Daoy (cell line): ENCODE measurements around the gene PPP1R3G. TPM values are rescaled to one million over a fixed set of nuclear protein-coding genes. Genes with fewer than 3 reads are reported as not detected.

Experiments used
- DNase-seq: peaks from one replicate; pipeline ENCODE4 v3.0.0-alpha.2; 2015; ENCODE audit warnings: low read depth
- total RNA-seq: library from RNA; depleted of rRNA; stranded (reverse); fragments of >200 nt; shearing (Covaris generic); gene quantifications from 2 replicates; pipeline ENCODE4 v1.2.3, GENCODE V29; 2014

Gene PPP1R3G
- total RNA-seq, 1 experiment from 2014 or later = 0.23 TPM

DNA sequence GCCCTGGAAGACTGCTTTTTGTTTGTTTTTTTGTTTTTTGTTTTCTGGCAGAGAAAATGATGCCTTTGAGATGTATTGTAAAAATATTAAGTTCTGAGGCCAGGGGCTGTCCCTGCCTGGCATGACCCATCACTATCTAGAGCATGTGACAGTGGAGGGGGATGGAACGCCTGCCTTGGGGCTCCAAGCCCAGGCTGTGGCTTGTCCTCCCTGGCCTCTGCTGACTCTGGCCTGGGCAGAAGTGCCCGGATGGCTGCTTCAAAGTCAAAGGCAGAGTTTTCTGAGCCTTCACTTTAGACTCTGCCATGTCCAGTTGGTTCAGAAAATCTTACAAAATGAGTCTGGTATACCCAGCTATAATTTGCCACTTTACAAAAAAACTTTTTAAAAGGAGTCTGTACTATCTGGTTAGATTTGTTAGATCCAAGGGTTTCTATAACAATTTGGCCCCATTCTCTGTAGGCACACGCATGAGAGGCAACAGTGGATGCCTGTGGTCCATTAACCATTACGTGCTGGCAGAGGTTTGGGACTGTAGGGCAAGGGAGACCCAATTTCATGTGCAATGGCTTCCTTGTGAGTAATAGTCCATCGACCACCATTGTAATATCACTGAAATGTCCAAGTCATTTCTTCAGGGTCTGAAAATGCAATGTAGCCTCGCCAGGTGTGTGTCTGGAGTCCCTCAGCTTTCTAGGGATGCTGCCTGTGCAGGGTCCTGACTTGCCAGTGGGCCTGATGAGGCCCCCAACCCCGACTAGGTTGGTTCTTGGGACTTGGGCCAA, 8.3 kb downstream of the PPP1R3G start:
- peak; percentile 36 for DNase-seq

GRCh38 chr6:5094327-5094726, 9.2 kb downstream of the PPP1R3G start:
- peak; percentile 75 for DNase-seq

- DNase-seq = no peak
These were observed 10.1 kb downstream of the PPP1R3G start for GRCh38 chr6:5095236-5095635.

GRCh38 chr6:5096482-5096881, 11.3 kb downstream of the PPP1R3G start:
- no peak for DNase-seq

GRCh38 chr6:5098501-5099270, 13.5 kb downstream of the PPP1R3G start:
- DNase-seq = no peak

DNA sequence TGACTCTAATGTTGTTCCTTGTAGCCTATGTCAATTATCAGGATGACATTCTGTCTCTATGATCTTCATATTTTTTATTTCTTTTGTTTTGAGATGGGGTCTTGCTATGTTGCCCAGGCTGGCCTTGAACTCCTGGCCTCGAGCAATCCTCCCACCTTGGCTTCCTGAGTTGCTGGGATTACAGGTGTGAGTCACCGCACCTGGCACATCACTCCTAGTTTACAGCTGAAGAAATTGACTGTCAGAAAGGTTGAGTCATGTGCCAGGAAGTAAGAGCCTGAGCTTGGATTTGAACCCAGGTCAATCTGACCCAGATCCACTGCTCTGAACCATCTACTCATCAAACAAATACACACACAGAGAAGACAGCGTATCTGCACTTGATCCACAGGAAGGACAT, 14.4 kb downstream of the PPP1R3G start:
- DNase-seq = no peak

DNA sequence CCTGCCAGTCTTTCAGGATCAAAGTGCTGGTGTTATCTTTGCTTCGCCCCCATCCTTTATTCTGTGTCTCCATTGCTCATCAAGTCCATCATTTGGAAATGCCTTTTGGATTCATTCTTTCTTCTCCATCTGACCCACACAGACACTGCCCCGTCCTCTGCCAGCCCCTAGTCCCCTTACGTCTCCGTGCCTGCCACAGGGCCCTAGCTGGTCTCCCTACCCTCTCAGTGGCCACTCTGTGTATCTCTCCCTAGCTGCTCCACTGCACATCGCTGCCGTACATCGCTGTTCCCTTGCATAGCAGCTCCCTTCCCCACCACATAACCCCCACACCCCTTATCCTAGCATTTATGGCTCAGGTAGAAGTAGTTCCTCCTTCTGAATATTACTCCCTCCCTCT, 15.7 kb downstream of the PPP1R3G start:
- DNase-seq = no peak

GRCh38 chr6:5102267-5102970, 17.3 kb downstream of the PPP1R3G start:
- DNase-seq = no peak

- DNase-seq = no peak
These were observed 18.1 kb downstream of the PPP1R3G start for GRCh38 chr6:5103250-5103649.

DNA sequence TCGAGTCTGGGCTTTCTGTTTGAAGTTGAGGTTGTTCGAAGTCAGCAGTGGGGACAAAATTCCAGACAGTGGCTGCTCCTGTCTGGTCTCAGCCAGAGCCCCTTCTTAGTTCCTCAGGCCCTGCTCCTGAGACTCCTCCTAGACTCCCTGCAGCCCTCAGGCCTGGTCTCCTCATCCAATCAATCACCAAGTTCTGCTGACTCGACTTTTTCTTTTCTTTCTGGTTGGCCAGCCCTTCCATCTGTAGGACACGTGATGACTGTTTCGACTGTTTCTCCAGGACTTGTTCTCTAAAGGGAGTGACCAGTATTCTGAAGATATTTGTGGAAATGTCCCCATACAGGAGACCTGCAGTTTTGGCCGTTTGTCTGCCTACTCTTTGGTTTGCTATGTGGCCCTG, 19.5 kb downstream of the PPP1R3G start:
- DNase-seq = no peak

GRCh38 chr6:5105146-5105545, 20.0 kb downstream of the PPP1R3G start:
- DNase-seq = no peak

DNA sequence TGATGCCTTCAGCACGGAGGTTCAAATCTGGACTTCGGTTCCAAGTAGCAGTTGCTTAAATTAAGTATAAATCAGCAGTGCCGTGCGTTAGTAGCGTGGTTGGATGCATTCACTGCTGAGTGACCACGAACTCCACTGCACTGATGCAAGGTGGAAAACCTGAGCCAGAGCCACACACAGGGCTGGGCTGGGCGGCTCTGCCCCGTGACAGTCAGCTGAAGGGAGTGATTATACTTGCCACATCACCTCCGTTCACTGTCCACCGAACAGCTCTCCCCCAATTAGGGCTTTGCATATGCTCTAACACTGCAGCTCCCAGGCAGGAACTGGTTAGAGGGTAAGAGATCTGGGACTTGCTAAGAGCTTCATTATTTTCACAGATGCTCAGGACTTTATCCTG, 22.2 kb downstream of the PPP1R3G start:
- no peak for DNase-seq

- no peak for DNase-seq
These were observed 22.9 kb downstream of the PPP1R3G start for GRCh38 chr6:5108068-5108467.

DNA sequence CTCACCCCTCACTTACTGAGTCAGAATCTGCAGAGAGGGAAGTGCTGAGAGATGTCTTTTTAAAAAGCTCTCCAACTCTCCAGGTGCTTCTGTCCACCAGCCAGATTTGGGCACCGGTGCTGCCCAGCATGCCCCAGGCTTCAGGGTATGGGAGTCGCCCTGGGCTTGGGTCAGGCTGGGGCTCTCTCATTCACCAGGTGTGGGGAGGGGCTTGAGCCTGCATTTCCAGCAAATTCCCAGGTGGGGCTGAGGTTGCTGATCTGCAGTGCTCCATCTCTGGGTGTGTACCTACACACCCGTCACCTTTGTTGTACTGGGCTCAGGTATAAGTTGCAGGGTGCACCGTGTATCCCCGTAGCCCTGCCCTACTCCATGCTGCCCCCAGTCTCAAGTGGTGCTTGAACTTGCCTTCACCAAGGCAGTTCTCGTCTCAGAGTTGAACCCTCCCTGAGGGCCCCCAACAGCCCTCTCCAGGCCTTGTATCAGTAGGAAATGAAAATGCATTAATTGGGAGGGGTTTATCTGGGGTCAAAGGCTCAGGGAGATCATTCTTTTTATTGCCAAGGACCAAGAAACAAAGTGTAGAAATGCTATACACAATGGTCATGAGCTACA, 23.5 kb downstream of the PPP1R3G start:
- DNase-seq = no peak

DNA sequence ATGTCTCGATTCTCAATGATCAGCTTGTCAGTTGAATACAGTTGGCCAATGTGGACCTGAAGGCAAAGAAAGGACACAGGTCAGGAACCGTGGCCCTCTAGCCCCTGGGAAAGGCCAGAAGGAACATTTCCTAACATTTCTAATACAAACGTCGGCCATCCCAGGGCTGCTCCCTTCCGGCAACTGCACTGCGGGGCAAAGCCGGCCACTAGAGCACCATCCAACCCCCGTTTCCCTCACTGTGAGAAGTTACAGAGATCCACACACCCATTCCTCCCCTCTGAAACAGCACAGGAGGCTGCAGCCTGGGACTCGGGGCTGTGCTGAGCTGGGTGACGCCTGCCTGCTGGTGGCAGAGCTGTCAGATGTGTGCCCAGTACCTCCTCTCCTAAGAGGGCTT, 24.3 kb downstream of the PPP1R3G start:
- no peak for DNase-seq

GRCh38 chr6:5110246-5110645, 25.1 kb downstream of the PPP1R3G start:
- DNase-seq = no peak

DNA sequence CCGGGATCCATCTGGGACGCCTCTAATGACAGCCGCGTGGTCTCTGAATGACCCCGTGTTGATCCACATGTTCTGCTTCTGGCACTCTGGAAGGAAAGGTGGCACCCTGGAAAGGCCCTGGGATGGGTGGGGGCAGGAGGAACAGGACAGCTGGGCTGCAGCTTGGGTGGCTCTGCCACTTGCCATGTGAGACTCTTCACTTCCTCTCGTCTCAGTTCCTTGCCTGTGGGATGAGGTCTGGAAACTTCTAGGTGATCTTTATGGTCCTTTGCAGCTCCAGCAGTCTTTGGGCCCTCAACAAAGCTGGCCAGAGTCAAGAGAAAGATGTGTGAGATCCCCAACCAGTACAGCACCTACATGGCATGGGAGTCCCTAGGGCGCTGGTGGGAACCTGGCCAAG, 26.5 kb downstream of the PPP1R3G start:
- DNase-seq = no peak

DNA sequence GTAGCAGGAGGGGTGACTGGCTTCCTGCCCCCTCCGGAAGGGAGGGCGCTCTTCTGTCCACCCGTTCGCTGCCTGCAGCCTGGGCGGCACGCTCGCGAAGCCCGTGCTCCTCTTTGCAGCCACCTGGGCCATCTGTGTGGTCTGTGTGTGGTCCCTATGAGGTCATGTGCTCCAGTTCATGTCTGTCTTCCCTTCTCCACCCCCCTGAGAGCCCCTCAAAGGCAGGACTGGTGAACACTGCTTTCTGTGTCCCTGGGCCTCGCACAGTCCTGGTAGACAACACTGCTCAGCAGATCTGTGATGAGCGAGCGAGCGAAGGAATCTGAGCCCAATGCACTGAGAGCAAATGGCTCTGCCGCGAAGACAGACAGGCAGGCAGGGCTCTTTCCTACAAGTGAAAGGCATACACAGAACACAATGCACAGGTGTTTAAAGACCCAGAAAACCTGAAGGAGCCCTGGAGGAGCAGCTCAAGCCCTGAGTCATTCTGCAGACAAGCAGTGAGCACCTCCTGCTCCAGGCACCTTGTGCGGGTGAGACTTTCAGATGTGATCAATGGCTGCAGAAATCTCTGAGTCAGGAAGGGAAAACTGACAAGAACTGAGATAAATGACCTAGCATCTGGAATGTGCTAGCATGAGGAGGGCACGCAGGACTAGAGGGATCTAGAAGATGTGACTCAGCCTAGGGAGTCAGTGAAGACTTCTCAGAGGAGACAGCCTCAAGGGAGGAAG, 27.1 kb downstream of the PPP1R3G start:
- peak; percentile 75 for DNase-seq

DNA sequence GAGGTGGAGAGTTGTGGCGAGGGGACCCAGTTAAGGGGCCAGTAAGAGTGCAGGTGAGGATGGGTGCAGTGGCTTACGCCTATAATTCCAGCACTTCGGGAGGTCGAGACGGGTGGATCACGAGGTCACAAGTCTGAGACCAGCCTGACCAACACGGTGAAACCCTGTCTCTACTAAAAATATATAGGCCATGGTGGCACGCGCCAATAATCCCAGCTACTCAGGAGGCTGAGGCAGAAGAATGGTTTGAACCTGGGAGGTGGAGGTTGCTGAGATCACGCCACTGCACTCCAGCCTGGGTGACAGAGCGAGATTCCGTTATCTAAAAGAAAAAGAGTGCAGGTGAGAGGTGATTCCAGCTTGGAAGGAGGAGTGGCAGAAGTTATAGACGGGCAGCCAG, 28.0 kb downstream of the PPP1R3G start:
- no peak for DNase-seq

DNA sequence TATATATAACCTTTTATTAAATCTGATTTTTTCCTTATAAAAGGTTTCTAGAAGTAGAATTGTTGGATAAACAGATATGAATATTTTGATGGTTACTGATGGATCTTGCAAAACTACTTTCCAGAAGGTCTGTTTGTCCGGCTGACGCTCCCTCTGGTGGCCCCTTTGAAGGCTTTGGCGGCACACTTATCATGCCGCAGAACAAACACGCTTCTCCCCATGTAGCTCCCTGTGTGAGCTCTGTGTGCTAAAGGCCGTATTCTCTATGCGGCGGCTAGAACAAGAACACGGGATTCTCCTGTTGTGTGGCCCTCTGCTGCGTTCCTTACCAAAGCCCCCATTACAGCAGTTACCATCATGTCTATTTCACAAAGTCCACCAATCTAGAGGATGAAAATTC, 30.0 kb downstream of the PPP1R3G start:
- DNase-seq = no peak

DNA sequence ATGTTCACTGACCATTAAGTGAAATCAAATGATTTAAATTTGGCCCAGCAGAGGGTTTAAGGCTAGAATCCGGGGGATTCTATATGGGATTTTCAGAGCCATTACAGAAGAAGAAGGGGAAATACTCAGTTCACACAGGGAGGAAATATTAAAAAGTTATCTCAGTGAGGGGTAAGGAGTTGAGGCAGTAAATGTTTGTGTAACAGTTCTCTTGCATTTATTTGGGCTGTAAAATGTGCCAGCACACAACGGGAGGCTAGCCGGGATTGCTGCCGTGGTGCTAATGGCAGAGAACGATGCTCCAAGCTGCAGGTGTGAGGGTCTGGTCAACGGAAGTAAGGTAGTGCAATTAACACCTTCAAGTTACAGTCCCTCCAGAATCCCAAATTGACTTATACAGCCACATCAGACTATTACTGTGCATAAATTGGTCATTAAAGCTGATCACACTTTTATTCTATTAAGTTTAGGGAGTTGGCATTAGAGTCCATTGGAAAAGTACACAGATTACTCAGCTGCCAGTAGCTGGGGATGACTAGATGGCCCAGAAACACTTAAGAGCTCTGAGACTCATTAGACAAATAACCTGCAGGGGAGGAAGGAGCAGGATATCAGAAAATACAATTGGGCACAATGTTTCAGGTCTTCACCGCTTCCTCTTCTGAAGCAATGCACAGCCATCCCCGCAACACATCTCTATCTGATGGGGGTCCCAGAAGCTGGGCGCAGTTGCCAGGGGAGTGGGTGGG, 31.3 kb downstream of the PPP1R3G start:
- DNase-seq = no peak
